Adipocyte (in vitro differentiated cells): ENCODE results near the gene FGF9.
A peak's percentile ranks its signal among the peaks of the same experiment; 100 is the strongest.

ENCODE experiments used
- DNase-seq: peaks from one replicate; pipeline ENCODE4 v3.0.0-alpha.2; 2015; ENCODE audit warnings: low read depth
- H3K27me3 ChIP-seq: replicated peaks from 2 replicates; pipeline ENCODE4 v1.7.0; 2013; ENCODE audit warnings: mild to moderate bottlenecking, low read length, moderate library complexity; ENCODE audit not compliant: control insufficient read depth, insufficient read depth
- H3K36me3 ChIP-seq: 2 replicates; pipeline ENCODE4 v1.7.0; 2013; ENCODE audit warnings: low read length, mild to moderate bottlenecking, moderate library complexity; ENCODE audit not compliant: control insufficient read depth, insufficient read depth, severe bottlenecking
- H3K4me1 ChIP-seq: 2 replicates; pipeline ENCODE4 v1.7.0; 2013; ENCODE audit warnings: mild to moderate bottlenecking, low read length, moderate library complexity; ENCODE audit not compliant: control insufficient read depth, insufficient read depth
- H3K4me3 ChIP-seq: 2 replicates; pipeline ENCODE4 v1.7.0; 2013; ENCODE audit warnings: mild to moderate bottlenecking, low read length, moderate library complexity
- H3K9ac ChIP-seq: 2 replicates; pipeline ENCODE4 v1.7.0; 2013; ENCODE audit warnings: mild to moderate bottlenecking, low read length, moderate library complexity
- H3K9me3 ChIP-seq: 2 replicates; pipeline ENCODE4 v1.7.0; 2013; ENCODE audit warnings: mild to moderate bottlenecking, low read length, moderate library complexity; ENCODE audit not compliant: control insufficient read depth

FGF9 gene

DNA sequence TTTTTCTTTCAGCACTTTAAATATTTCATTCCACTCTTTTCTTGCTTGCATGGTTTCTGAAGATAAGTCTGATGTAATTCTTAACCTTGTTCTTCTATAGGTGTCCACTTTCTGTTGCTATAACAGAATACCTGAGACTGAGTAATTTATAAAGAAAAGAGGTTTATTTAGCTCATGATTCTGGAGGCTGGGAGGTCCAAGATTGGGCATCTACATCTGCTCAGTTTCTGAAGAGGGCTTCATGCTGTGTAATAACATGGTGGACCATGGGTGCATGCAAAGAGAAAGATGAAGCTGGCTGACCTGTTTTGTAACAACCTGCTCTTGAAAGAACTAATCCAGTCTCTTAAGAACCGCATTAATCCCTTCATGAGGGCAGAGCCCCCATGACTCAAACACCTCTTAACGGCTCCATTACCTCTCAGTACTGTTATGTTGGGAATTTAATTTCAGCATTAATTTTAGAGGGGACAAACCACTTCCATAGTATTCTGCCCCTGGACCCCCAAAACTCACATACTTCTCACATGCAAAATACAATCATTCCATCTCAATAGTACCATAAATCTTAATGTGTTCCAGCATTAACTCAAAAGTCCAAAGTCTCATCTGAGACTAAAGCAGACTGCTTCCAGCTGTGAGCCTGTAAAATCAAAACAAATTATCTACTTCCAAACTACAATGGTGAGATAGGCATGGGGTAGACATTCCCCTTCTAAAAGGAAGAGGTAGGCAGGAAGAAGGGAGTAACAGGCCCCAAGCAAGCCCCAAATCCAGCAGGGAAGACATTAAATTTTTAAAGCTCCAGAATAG is 9.6 kb upstream of the FGF9 start:
- H3K27me3 ChIP-seq, result peaks cover 18% of the 10 kb centered on the region
- no peaks in the 10 kb centered on the region for H3K36me3 ChIP-seq

DNA sequence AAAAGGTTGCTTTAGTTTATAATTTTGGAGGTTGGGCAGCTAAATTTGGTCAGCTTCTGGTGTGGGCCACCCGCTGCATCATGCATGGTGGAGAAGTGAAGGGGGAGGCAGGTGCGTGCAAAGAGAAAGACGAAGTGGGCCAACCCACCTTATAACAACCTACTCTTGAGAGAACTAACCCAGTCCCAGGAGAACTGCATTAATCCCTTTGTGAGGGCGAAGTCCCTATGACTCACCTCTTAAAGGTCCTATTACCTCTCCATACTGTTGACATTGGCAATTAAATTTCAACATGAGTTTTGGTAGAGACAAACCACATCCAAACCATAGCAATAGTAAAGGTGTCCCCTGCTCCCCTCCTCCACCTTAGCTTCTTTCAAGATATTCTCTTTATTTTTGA is 7.7 kb upstream of the FGF9 start:
- no peak for DNase-seq
- Histone ChIP-seq H3K4me1 (no peaks in the 10 kb centered on the region), H3K4me3 (no peak overlapping the region), H3K36me3 (no peaks in the 10 kb centered on the region), H3K9me3 (peaks cover 8% of the 10 kb centered on the region), H3K9ac (no peak overlapping the region), H3K27me3 (peaks cover 28% of the 10 kb centered on the region)

More for the DNA sequence above, 9.6 kb upstream of the FGF9 start:
- H3K9me3 ChIP-seq, result peaks cover 8% of the 10 kb centered on the region
- H3K9ac ChIP-seq, result no peak overlapping the region
- no peaks in the 10 kb centered on the region for H3K4me1 ChIP-seq
- DNase-seq, result no peak
- no peak overlapping the region for H3K4me3 ChIP-seq

DNA sequence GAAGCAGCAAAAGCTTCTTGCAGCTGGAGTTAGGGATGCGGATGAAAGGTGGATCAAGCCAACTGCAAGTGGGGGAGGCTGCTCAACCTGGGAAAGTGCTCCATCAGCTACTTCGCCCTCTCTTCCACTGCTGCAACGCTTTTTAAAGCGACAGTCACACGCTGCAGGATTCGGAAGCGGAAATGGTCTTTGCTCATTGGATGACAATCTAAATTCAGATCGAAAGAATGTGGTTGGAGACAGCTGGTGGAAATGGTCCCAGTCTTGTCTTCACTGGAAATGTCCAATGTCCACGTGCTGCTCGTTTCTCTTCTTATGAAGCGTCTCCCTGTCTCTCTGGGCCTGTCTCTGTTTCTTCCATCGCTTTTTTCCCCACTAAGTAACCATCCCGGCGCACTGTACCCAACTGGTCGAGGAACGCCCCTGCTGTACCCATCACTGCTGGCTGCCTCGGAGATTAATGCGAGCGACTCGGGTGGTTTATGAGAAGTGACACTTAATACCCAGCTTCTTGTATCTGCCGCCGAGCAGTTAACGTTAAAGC is 2.1 kb upstream of the FGF9 start:
- H3K9me3 ChIP-seq, result no peaks in the 10 kb centered on the region
- H3K9ac ChIP-seq, result no peak overlapping the region
- no peaks in the 10 kb centered on the region for H3K36me3 ChIP-seq
- H3K27me3 ChIP-seq, result peaks cover 58% of the 10 kb centered on the region
- H3K4me3 ChIP-seq, result peak overlapping the region; percentile 82
- DNase-seq, result no peak
- H3K4me1 ChIP-seq, result peaks cover 20% of the 10 kb centered on the region

DNA sequence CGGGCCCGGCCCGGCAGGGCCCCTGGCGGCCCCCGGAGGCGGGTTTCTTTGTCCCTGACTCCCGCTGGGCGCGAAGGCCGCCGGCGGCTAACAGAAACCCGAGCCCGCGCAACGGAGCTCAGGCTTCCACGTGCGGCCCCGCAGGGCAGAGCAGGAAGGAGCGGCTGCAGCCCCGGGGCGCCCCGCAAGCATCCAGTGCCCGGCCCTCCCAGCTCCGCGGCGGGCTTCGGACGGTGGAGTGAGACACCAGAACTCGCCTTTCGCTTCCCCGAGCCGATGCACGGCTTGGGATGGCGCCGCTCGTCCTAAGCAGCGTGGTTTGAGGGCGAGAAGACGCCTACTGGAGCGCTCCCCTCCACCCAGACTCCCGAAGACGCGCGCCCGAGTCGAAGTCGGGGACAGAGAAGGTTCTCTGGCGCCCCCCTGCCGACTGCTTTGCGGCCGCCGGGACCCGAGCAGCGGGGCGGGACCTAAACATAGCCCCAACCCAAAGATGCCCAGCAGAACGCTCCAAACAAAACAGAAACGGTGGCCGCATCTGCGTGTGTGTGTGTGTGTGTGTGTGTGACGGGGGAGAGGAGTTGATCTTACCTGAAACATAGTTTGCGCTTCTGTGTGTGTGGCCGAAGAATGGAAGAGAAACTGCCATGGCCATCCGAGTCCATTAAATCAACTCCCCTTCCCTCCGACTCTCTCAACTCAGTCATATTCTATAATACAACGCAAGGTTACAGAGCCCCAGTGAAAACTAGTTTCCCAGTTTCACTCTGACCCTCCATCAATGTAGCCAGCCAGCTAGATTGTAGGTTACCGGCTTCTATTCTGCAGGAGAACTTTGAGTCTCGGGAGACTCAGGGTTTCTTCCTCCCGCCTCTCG is 629 bp upstream of the FGF9 start:
- Histone ChIP-seq H3K4me3 (peak overlapping the region; percentile 82), H3K9ac (no peak overlapping the region), H3K4me1 (peaks cover 20% of the 10 kb centered on the region), H3K36me3 (no peaks in the 10 kb centered on the region), H3K27me3 (peaks cover 54% of the 10 kb centered on the region), H3K9me3 (no peaks in the 10 kb centered on the region)
- peak; percentile 70 for DNase-seq

DNA sequence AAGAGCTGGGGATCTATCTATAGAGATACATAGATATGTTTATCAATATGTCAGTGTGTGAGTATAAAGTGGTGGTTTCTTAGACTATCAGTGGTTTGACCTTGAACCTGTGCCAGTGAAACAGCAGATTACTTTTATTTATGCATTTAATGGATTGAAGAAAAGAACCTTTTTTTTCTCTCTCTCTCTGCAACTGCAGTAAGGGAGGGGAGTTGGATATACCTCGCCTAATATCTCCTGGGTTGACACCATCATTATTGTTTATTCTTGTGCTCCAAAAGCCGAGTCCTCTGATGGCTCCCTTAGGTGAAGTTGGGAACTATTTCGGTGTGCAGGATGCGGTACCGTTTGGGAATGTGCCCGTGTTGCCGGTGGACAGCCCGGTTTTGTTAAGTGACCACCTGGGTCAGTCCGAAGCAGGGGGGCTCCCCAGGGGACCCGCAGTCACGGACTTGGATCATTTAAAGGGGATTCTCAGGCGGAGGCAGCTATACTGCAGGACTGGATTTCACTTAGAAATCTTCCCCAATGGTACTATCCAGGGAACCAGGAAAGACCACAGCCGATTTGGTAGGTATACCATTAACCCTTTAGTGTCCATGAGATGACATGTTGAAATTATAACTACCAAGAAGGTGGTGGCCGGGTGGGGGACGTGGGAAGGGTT is 880 bp downstream of the FGF9 start:
- no peak overlapping the region for H3K9ac ChIP-seq
- no peaks in the 10 kb centered on the region for H3K36me3 ChIP-seq
- no peaks in the 10 kb centered on the region for H3K9me3 ChIP-seq
- H3K4me3 ChIP-seq, result peak overlapping the region; percentile 82
- peaks cover 20% of the 10 kb centered on the region for H3K4me1 ChIP-seq
- no peak for DNase-seq
- peaks cover 68% of the 10 kb centered on the region for H3K27me3 ChIP-seq

DNA sequence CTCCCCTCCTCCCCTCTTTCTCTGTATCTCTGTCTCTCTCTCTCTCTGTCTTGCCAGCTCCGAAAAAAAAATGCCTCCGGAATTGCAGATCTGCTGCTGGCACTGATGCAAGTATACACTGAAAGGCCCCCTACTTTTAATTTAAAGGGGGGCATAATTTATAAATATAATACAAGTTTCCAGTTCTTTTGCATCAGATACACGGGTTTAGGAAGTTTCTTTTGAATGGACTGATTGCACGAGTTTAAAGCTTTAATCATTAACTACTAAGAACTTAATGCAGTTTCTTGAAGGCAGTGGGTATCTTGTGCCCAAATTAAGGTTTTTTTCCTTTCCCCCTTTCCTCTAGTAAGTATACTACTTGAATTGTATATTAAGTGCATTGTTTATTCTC is 1.4 kb downstream of the FGF9 start:
- Histone ChIP-seq H3K4me1 (peaks cover 20% of the 10 kb centered on the region), H3K4me3 (no peak overlapping the region), H3K9me3 (no peaks in the 10 kb centered on the region), H3K36me3 (no peaks in the 10 kb centered on the region), H3K27me3 (peaks cover 73% of the 10 kb centered on the region), H3K9ac (no peak overlapping the region)
- DNase-seq, result no peak

DNA sequence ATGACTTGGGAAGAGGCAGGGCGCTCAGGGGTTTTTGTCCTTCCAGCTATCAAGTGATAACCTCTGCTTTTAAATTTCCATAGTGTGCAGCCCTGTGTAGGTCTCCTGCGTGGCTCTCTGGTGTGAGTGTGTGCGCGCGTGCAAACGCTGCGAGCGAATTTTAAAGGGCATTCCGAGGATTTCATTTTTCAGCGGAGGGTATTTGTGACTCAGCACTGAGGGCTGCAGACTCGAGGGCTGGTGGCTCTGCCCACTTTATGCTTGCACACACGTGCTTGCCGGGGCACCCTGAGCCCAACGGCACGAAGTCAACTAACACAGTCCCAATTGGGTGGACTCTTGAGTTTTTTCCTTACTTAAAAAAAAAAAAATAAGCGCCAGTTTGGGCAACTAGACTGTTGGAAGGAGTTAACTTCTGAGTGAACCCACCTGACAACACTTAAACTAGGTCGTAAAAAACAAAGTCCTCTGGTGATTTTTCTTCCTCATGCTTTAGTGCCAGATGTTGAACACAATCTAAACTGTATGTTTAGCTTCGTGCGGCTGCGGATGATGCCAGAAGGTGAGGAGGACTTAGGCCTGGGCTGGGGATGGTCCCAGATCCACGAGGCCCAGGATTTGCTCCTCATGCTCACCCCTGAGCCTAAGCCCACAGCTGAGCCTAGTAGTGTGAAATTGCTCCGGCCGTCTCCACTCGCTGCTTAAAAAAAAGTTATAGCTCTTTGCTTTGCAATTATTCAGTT is 2.1 kb downstream of the FGF9 start:
- Histone ChIP-seq H3K9ac (no peak overlapping the region), H3K9me3 (no peaks in the 10 kb centered on the region), H3K27me3 (peaks cover 73% of the 10 kb centered on the region), H3K36me3 (no peaks in the 10 kb centered on the region), H3K4me3 (peak overlapping the region; percentile 72), H3K4me1 (peaks cover 20% of the 10 kb centered on the region)
- peak; percentile 23 for DNase-seq

DNA sequence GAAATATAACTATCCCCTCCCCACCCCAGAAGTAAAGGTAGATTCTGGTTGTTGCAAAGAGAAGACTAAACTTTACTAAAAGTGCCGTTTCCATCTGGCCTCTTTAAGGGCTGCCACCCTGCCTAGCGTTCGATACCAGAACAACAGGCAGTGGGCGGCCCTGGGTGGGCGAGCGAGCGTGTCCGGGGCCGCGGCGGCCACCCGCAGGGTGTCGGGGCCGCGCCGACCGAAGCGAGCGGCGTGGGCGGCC is 2.6 kb downstream of the FGF9 start:
- H3K36me3 ChIP-seq, result no peaks in the 10 kb centered on the region
- H3K27me3 ChIP-seq, result peaks cover 72% of the 10 kb centered on the region
- DNase-seq, result no peak

DNA sequence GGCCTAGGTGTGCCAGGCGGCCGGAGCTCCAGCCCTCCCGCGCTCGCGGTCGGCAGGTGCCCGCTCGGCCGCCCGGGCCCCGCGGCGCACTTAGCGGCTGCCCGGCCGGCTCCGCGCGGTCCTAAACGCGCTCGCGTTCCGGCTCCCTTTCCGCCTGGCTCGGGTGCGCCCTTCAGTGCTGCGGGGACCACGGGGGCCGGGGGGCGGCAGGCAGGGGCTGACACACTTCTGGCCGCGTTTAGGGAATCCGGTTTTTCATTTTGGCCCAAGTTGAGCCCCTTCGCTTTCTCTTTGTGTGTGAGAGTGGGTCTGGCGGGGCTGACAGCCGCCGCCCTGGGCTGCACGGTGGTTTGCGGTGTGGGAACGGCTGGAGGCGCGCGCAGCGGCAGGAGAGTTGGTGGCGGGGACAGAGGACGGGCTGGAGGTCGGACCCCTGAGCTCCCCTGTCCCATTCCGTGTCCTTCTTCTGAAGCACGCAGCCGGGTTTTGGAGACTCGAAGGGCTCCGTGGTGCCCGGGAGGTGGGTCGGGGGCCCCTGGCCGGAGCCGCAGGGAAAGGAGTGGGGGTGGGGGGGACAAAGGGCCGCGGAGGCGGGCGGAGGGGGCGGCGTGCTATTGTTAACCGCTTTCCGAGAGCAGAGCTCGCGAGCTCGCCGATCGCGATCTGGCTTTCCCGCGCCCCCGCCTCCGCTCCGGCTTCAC is 3.1 kb downstream of the FGF9 start:
- no peak overlapping the region for H3K9ac ChIP-seq
- H3K27me3 ChIP-seq, result peaks cover 69% of the 10 kb centered on the region
- no peaks in the 10 kb centered on the region for H3K9me3 ChIP-seq
- no peaks in the 10 kb centered on the region for H3K36me3 ChIP-seq
- H3K4me1 ChIP-seq, result peaks cover 19% of the 10 kb centered on the region
- DNase-seq, result peak; percentile 62
- H3K4me3 ChIP-seq, result peak overlapping the region; percentile 72

More for the DNA sequence above, 2.6 kb downstream of the FGF9 start:
- no peak overlapping the region for H3K9ac ChIP-seq
- H3K4me3 ChIP-seq, result peak overlapping the region; percentile 72
- H3K9me3 ChIP-seq, result no peaks in the 10 kb centered on the region
- H3K4me1 ChIP-seq, result peaks cover 20% of the 10 kb centered on the region

DNA sequence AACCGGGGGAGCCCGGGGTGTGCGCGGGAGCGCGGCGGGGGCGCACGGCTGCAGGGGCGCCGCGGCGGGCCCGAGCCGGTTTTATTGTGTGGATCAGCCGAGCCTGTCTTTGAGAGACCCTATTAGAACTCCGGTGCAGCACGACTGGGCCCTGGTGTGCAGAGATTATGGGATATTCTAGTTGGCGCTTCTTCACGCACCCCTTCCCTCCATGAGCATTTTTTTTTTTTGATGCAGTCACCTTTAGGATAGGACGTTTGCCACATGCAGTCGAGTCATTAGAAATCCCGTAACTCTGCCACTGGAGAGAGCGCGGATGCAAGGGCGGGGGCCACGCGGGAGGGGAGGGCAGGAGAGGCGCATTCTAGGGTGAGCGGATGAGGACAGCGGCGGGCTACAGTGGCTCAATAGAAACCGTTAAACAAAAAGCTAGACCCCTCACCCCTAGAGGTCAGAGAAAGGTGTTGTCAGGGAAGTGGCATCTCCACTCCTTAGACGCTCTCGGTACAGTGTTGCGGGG is 3.7 kb downstream of the FGF9 start:
- H3K9ac ChIP-seq, result no peak overlapping the region
- peaks cover 63% of the 10 kb centered on the region for H3K27me3 ChIP-seq
- H3K4me1 ChIP-seq, result peaks cover 12% of the 10 kb centered on the region
- peak overlapping the region; percentile 33 for H3K4me3 ChIP-seq
- no peaks in the 10 kb centered on the region for H3K9me3 ChIP-seq
- DNase-seq, result no peak
- no peaks in the 10 kb centered on the region for H3K36me3 ChIP-seq
